IPS DF 6.9 (cell line): ENCODE data around the gene ARL8B.
"Not testable (repeated sequence)": the region's sequence is repeated elsewhere in the genome, so short reads cannot be mapped to it uniquely, and the experiment has no call there.

Experiments used
- DNase-seq: peaks from one replicate; pipeline ENCODE4 v3.0.0-alpha.2; 2013; ENCODE audit warnings: low read depth, low spot score
- H3K27ac ChIP-seq: one replicate; pipeline ENCODE4 v1.5.1; 2013; ENCODE audit warnings: low read length, control low read depth
- H3K27me3 ChIP-seq: 2 replicates; pipeline ENCODE4 v1.6.1; 2013; ENCODE audit warnings: mild to moderate bottlenecking, low read length; ENCODE audit not compliant: control insufficient read depth, insufficient read depth
- H3K36me3 ChIP-seq: 2 replicates; pipeline ENCODE4 v1.6.1; 2013; ENCODE audit warnings: low read length; ENCODE audit not compliant: control insufficient read depth, insufficient read depth
- H3K4me1 ChIP-seq: 2 replicates; pipeline ENCODE4 v1.6.1; 2013; ENCODE audit warnings: low read length; ENCODE audit not compliant: control insufficient read depth, insufficient read depth
- H3K4me3 ChIP-seq: 2 replicates; pipeline ENCODE4 v1.5.1; 2013; ENCODE audit warnings: mild to moderate bottlenecking, low read length
- H3K9me3 ChIP-seq: 2 replicates; pipeline ENCODE4 v1.6.1; 2013; ENCODE audit warnings: low read length, inconsistent platforms; ENCODE audit not compliant: control insufficient read depth, insufficient read depth
- WGBS: extraction: QIAGEN DNeasy Blood & Tissue Kit; methylation state at CpG from one replicate; pipeline ENCODE4 v1.1.7; 2013; ENCODE audit warnings: mixed read lengths, missing lambda C conversion rate; ENCODE audit not compliant: insufficient read length, insufficient coverage; 5-methylcytosine and 5-hydroxymethylcytosine counted together

The ARL8B gene

GRCh38 chr3:5122030-5122740, at the start of gene ARL8B:
ARL8B (plus strand) TSS chr3:5122292; CDS start chr3:5122466, 174 bp downstream.
- H3K27me3 ChIP-seq: no peaks in the 10 kb centered on the region
- H3K4me1 ChIP-seq: peaks cover 2% of the 10 kb centered on the region; the same call in 1 of the 2 replicates
- H3K36me3 ChIP-seq: no peaks in the 10 kb centered on the region
- no CpG with 5 or more reads among the region's 74 CpGs for WGBS
- peak; percentile 64 for DNase-seq
- no peaks in the 10 kb centered on the region for H3K9me3 ChIP-seq
- H3K27ac ChIP-seq: no peak within 1 kb of the TSS
- peak within 1 kb of the TSS; percentile 79 for H3K4me3 ChIP-seq

- no CpG with 5 or more reads among the region's 4 CpGs for WGBS
- Histone ChIP-seq H3K4me1 (no peaks in the 10 kb centered on the region), H3K36me3 (no peaks in the 10 kb centered on the region), H3K4me3 (no peak overlapping the region), H3K9me3 (no peaks in the 10 kb centered on the region), H3K27ac (no peak overlapping the region), H3K27me3 (no peaks in the 10 kb centered on the region)
- no peak for DNase-seq
These were observed 48.6 kb upstream of the ARL8B start for GRCh38 chr3:5073374-5074085.

- no CpG with 5 or more reads among the region's 4 CpGs for WGBS
- Histone ChIP-seq H3K36me3 (no peaks in the 10 kb centered on the region), H3K9me3 (no peaks in the 10 kb centered on the region), H3K4me3 (no peak overlapping the region), H3K27me3 (no peaks in the 10 kb centered on the region), H3K27ac (no peak overlapping the region), H3K4me1 (no peaks in the 10 kb centered on the region)
- no peak for DNase-seq
These were observed 43.9 kb upstream of the ARL8B start for GRCh38 chr3:5078151-5078550.

- no peaks in the 10 kb centered on the region for H3K4me1 ChIP-seq
- H3K9me3 ChIP-seq: no peaks in the 10 kb centered on the region
- DNase-seq: no peak
- H3K27ac ChIP-seq: no peak overlapping the region
- no CpG with 5 or more reads among the region's 3 CpGs for WGBS
- no peak overlapping the region for H3K4me3 ChIP-seq
- H3K27me3 ChIP-seq: no peaks in the 10 kb centered on the region
- no peaks in the 10 kb centered on the region for H3K36me3 ChIP-seq
These were observed 42.3 kb upstream of the ARL8B start for GRCh38 chr3:5079761-5080160.

GRCh38 chr3:5080779-5081550, 41.1 kb upstream of the ARL8B start:
- no peaks in the 10 kb centered on the region for H3K36me3 ChIP-seq
- no peak for DNase-seq
- WGBS: no CpG with 5 or more reads among the region's 15 CpGs
- H3K9me3 ChIP-seq: no peaks in the 10 kb centered on the region
- no peaks in the 10 kb centered on the region for H3K27me3 ChIP-seq
- H3K27ac ChIP-seq: no peak overlapping the region
- H3K4me3 ChIP-seq: no peak overlapping the region
- no peaks in the 10 kb centered on the region for H3K4me1 ChIP-seq

GRCh38 chr3:5081973-5082788, 39.9 kb upstream of the ARL8B start:
- not testable (repeated sequence) for H3K27me3 ChIP-seq, H3K36me3 ChIP-seq, H3K4me1 ChIP-seq, H3K4me3 ChIP-seq, DNase-seq, H3K9me3 ChIP-seq, H3K27ac ChIP-seq
- WGBS: no CpG with 5 or more reads among the region's 18 CpGs

- Histone ChIP-seq H3K27me3 (no peaks in the 10 kb centered on the region), H3K36me3 (no peaks in the 10 kb centered on the region), H3K4me1 (no peaks in the 10 kb centered on the region), H3K27ac (no peak overlapping the region), H3K4me3 (no peak overlapping the region), H3K9me3 (no peaks in the 10 kb centered on the region)
- WGBS: no CpG with 5 or more reads among the region's 7 CpGs
- no peak for DNase-seq
These were observed 39.3 kb upstream of the ARL8B start for GRCh38 chr3:5082789-5083115.

GRCh38 chr3:5084224-5084623, 37.9 kb upstream of the ARL8B start:
- no peak for DNase-seq
- H3K4me3 ChIP-seq: no peak overlapping the region
- H3K4me1 ChIP-seq: no peaks in the 10 kb centered on the region
- H3K9me3 ChIP-seq: no peaks in the 10 kb centered on the region
- no CpG with 5 or more reads among the region's 5 CpGs for WGBS
- no peak overlapping the region for H3K27ac ChIP-seq
- H3K36me3 ChIP-seq: no peaks in the 10 kb centered on the region
- no peaks in the 10 kb centered on the region for H3K27me3 ChIP-seq

- no CpG with 5 or more reads among the region's 1 CpG for WGBS
- no peak for DNase-seq
- Histone ChIP-seq H3K36me3 (no peaks in the 10 kb centered on the region), H3K4me3 (no peak overlapping the region), H3K4me1 (no peaks in the 10 kb centered on the region), H3K27me3 (no peaks in the 10 kb centered on the region), H3K9me3 (no peaks in the 10 kb centered on the region), H3K27ac (no peak overlapping the region)
These were observed 35.4 kb upstream of the ARL8B start for GRCh38 chr3:5086708-5087107.

- Histone ChIP-seq H3K4me1 (no peaks in the 10 kb centered on the region), H3K9me3 (no peaks in the 10 kb centered on the region), H3K27ac (no peak overlapping the region), H3K27me3 (no peaks in the 10 kb centered on the region), H3K36me3 (no peaks in the 10 kb centered on the region), H3K4me3 (no peak overlapping the region)
- no peak for DNase-seq
- no CpG with 5 or more reads among the region's 4 CpGs for WGBS
These were observed 34.9 kb upstream of the ARL8B start for GRCh38 chr3:5087209-5087608.
